ENCODE results near the gene FGFR4. TPM values are rescaled to one million over a fixed set of nuclear protein-coding genes. Genes with fewer than 3 reads are reported as not detected.

The FGFR4 gene
- total RNA-seq, 4 donors from 2014 or later, result 1.1 TPM; not detected in 2

- TF ChIP-seq CTCF (IDR thresholded peaks at IDR 0.05; ENCODE audit: low read depth), result no peak
Measured at GRCh38 chr5:177071666-177072385, 14.9 kb upstream of the FGFR4 start.

DNA sequence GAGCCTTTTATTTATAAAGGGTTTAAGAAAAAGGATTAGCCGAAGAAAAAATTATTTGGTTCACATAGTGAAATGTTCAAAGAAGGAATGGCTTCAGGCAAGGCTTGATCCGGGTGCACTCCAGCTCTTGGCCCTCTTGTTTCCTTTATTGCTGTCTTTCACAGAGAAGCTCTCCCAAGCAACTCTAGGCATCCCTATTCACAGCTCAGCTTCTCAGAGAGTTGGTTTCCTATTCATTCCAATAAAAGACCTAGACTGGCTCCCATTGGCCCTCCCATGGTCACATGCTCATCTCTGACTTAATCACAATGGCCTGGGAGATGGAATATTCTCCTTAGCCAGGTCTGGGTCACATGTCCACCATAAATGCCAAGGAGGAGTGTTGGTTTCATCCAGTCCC lies 9.4 kb upstream of the FGFR4 start:
- TF ChIP-seq CTCF (IDR thresholded peaks at IDR 0.05; ENCODE audit: low read depth), result no peak

- TF ChIP-seq CTCF (IDR thresholded peaks at IDR 0.05; ENCODE audit: low read depth), result no peak
Measured at GRCh38 chr5:177079606-177080005, 7.1 kb upstream of the FGFR4 start.

- no peak for TF ChIP-seq CTCF (IDR thresholded peaks at IDR 0.05; ENCODE audit: low read depth)
Measured at GRCh38 chr5:177080265-177080664, 6.5 kb upstream of the FGFR4 start.

GRCh38 chr5:177081859-177082258 lies 4.9 kb upstream of the FGFR4 start:
- TF ChIP-seq CTCF (IDR thresholded peaks at IDR 0.05; ENCODE audit: low read depth), result no peak

- no peak for TF ChIP-seq CTCF (IDR thresholded peaks at IDR 0.05; ENCODE audit: low read depth)
Measured at GRCh38 chr5:177083357-177083756, 3.4 kb upstream of the FGFR4 start.

GRCh38 chr5:177084175-177084574 lies 2.5 kb upstream of the FGFR4 start:
- TF ChIP-seq CTCF (IDR thresholded peaks at IDR 0.05; ENCODE audit: low read depth), result no peak
